NB4 (cell line): ENCODE results near the gene JAM3.

Experiments used
- DNase-seq: peaks from one replicate; pipeline ENCODE4 v3.0.0; 2010; ENCODE audit warnings: low read depth
- H3K4me3 ChIP-seq: one replicate; pipeline ENCODE4 v1.5.1; 2011; ENCODE audit warnings: mild to moderate bottlenecking, low read depth, low read length, moderate library complexity
- MYC ChIP-seq: IDR thresholded peaks from 2 replicates; pipeline ENCODE4 v1.6.1; 2011; ENCODE audit warnings: low read depth, low read length
- POLR2A ChIP-seq: IDR thresholded peaks from 2 replicates; pipeline ENCODE4 v1.6.1; 2011; ENCODE audit warnings: mild to moderate bottlenecking; ENCODE audit not compliant: insufficient read length; ENCODE audit errors: extremely low read depth
- TF ChIP-seq, protein P1 (sequence below): IDR thresholded peaks from 2 replicates; pipeline ENCODE4 v1.6.1; 2011; ENCODE audit warnings: low read depth, low read length
- TF ChIP-seq, protein P2 (sequence below): IDR thresholded peaks from one replicate; pipeline ENCODE4 v1.5.1; 2012; ENCODE audit warnings: low read depth, low read length

JAM3 gene

GRCh38 chr11:134152696-134153095 is 83.8 kb downstream of the JAM3 start:
- TF ChIP-seq, protein P1, sequence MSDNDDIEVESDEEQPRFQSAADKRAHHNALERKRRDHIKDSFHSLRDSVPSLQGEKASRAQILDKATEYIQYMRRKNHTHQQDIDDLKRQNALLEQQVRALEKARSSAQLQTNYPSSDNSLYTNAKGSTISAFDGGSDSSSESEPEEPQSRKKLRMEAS: no peak
- TF ChIP-seq, protein P2, sequence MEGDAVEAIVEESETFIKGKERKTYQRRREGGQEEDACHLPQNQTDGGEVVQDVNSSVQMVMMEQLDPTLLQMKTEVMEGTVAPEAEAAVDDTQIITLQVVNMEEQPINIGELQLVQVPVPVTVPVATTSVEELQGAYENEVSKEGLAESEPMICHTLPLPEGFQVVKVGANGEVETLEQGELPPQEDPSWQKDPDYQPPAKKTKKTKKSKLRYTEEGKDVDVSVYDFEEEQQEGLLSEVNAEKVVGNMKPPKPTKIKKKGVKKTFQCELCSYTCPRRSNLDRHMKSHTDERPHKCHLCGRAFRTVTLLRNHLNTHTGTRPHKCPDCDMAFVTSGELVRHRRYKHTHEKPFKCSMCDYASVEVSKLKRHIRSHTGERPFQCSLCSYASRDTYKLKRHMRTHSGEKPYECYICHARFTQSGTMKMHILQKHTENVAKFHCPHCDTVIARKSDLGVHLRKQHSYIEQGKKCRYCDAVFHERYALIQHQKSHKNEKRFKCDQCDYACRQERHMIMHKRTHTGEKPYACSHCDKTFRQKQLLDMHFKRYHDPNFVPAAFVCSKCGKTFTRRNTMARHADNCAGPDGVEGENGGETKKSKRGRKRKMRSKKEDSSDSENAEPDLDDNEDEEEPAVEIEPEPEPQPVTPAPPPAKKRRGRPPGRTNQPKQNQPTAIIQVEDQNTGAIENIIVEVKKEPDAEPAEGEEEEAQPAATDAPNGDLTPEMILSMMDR: no peak
- TF ChIP-seq MYC (no peak), POLR2A (no peak)
- DNase-seq: no peak
- H3K4me3 ChIP-seq: no peak overlapping the region

DNA sequence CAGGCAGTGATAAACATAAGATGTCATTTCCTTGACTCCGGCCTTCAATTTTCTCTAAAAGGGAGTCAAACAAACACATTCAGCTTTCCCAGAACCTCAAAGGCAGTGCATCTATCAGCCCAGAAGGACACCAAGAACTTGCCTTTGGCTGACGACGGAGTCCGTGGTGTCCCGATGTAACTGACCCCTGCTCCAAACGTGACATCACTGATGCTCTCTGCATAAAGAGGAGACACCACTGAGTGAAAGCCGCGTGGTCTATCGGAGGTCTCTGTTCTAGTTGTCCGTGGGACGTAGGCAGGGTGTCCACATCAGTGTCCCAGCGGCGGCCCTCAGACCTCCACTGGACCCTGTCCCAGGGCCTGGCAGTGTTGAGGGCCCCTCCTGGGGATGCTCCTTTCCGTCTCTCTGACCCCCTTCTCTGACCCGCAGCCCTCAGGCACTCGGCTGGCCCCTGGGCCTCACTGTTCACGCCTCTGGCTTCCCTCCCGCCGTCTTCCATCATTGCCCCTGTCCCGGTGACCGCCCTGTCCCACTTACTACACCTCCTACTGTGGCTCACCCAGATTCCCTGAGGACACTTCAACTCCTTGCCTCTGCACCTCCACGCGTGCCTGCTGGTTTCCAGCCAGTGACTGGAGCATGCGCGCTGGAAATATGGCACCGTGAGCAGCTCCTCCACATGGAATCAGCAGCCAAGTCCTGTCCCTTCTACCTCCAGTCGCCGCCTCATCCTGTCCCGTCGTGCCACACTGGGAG is 84.5 kb downstream of the JAM3 start:
- H3K4me3 ChIP-seq: no peak overlapping the region
- no peak for DNase-seq
- no peak for TF ChIP-seq POLR2A
- TF ChIP-seq, protein P2: no peak
- TF ChIP-seq MYC: no peak
- TF ChIP-seq, protein P1: no peak

- no peak overlapping the region for H3K4me3 ChIP-seq
- no peak for TF ChIP-seq POLR2A
- TF ChIP-seq, protein P1: no peak
- TF ChIP-seq MYC: no peak
- TF ChIP-seq, protein P2: no peak
- no peak for DNase-seq
Measured at GRCh38 chr11:134154441-134154840, 85.6 kb downstream of the JAM3 start.

DNA sequence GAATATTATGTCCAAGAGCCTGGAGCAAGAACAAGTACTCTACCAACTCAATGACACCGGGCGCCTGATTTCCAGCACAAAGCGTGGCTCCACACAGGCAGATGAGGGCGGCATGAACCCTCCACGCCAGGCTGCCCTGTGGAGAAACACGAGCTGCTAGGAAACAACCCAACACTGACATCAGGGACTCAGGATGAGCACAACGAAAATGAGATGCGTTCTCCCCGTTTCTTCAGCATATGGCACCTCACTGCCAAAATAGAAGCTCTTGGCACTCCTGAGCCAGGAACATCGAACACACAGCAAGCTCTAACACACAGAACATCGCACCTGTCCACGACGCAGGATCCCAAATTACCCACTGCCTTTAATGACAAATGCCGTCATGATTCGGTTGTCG is 86.6 kb downstream of the JAM3 start:
- DNase-seq: no peak
- TF ChIP-seq, protein P1: no peak
- TF ChIP-seq, protein P2: no peak
- TF ChIP-seq MYC (no peak), POLR2A (no peak)
- no peak overlapping the region for H3K4me3 ChIP-seq

- no peak overlapping the region for H3K4me3 ChIP-seq
- TF ChIP-seq, protein P2: no peak
- no peak for TF ChIP-seq MYC
- TF ChIP-seq POLR2A: no peak
- TF ChIP-seq, protein P1: no peak
- no peak for DNase-seq
Measured at GRCh38 chr11:134155946-134156865, 87.3 kb downstream of the JAM3 start.
